Breast epithelium (tissue), 3 donors: ENCODE results near the gene STAT1.

Experiments
- POLR2A ChIP-seq: fragments of 450-650 bp; IDR thresholded peaks from one replicate; pipeline ENCODE4 v1.6.1; 2016; ENCODE audit warnings: antibody characterized with exemption, mild to moderate bottlenecking, moderate library complexity
- TF ChIP-seq, protein P1 (sequence below), 3 donors: fragments of 450-650 bp; IDR thresholded peaks; one replicate each; pipeline ENCODE4 v1.5.1; 2016 to 2017; ENCODE audit warnings: antibody characterized with exemption in 3 of 3, mild to moderate bottlenecking in 3 of 3, moderate library complexity in 3 of 3

DNA sequence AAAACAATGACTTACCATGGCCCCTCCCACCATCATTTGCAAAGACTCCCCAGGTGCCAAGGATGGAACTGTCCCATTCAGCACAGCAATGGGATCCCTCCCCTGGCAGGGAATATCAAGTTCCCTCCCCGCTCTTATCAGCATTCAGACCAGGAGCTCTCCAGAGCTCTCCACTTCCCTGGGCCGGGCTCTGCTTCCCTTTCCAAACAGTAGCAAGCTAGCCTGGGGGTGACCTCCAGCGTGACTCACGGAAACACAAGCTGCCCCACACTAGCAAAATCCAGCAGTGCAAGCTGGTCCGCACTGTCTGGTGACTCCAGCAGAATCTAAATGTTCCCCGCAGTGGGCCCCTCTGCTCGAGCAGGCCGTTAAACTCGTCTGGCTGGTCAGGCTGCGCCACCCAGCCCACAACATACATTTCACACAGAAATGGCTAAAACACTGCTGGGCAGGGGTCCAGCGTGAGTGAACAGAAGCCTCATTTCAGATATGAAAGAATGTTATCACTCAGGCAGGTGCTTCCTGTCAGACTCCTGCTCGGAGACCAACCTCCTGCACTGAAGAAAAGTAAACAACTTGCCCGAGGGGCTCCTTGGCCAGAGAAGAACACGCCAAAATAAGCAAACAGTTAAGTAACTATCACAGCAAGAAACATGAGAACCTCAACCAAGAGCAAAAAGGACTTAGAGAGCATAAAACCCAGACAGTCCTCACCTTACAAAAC lies 33.9 kb downstream of the STAT1 start:
- TF ChIP-seq, protein P1, sequence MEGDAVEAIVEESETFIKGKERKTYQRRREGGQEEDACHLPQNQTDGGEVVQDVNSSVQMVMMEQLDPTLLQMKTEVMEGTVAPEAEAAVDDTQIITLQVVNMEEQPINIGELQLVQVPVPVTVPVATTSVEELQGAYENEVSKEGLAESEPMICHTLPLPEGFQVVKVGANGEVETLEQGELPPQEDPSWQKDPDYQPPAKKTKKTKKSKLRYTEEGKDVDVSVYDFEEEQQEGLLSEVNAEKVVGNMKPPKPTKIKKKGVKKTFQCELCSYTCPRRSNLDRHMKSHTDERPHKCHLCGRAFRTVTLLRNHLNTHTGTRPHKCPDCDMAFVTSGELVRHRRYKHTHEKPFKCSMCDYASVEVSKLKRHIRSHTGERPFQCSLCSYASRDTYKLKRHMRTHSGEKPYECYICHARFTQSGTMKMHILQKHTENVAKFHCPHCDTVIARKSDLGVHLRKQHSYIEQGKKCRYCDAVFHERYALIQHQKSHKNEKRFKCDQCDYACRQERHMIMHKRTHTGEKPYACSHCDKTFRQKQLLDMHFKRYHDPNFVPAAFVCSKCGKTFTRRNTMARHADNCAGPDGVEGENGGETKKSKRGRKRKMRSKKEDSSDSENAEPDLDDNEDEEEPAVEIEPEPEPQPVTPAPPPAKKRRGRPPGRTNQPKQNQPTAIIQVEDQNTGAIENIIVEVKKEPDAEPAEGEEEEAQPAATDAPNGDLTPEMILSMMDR (IDR thresholded peaks at IDR 0.05): no peak
- TF ChIP-seq POLR2A: no peak
